Liver (tissue), 9 donors: ENCODE measurements around the gene WFDC12. TPM values are rescaled to one million over a fixed set of nuclear protein-coding genes. Genes with fewer than 3 reads are reported as not detected.

ENCODE experiments used
- DNase-seq: peaks from one replicate; pipeline ENCODE4 v3.0.0-alpha.2; 2017; ENCODE audit warnings: low spot score
- H3K27ac ChIP-seq, 2 donors: one replicate each; pipeline ENCODE4 v1.7.0; 2013; ENCODE audit warnings: inconsistent platforms in 2 of 2, low read length in 2 of 2, control low read depth in 1 of 2, low read depth in 1 of 2, mild to moderate bottlenecking in 1 of 2
- H3K27me3 ChIP-seq, 4 donors: one replicate each; pipeline versions ENCODE4 v1.6.1 to v1.7.0; 2013; ENCODE audit warnings: low read length in 3 of 4, inconsistent platforms in 1 of 4, mild to moderate bottlenecking in 1 of 4, moderate library complexity in 1 of 4; ENCODE audit not compliant: control insufficient read depth in 4 of 4, insufficient read depth in 4 of 4
- H3K36me3 ChIP-seq, 4 donors: one replicate each; pipeline versions ENCODE4 v1.6.1 to v1.7.0; 2013; ENCODE audit warnings: low read length in 3 of 4, mild to moderate bottlenecking in 3 of 4, low read depth in 1 of 4, moderate library complexity in 1 of 4; ENCODE audit not compliant: control insufficient read depth in 4 of 4, insufficient read depth in 3 of 4
- H3K4me1 ChIP-seq, 4 donors: one replicate each; pipeline versions ENCODE4 v1.6.1 to v1.7.0; 2013; ENCODE audit warnings: low read length in 3 of 4, mild to moderate bottlenecking in 3 of 4, moderate library complexity in 1 of 4; ENCODE audit not compliant: control insufficient read depth in 4 of 4, insufficient read depth in 4 of 4
- H3K4me3 ChIP-seq, 3 donors: one replicate each; pipeline versions ENCODE4 v1.6.1 to v1.7.0; 2013; ENCODE audit warnings: low read length in 3 of 3, control low read depth in 1 of 3, low read depth in 1 of 3, mild to moderate bottlenecking in 1 of 3
- H3K9ac ChIP-seq, 2 donors: one replicate each; pipeline ENCODE4 v1.7.0; 2013; ENCODE audit warnings: low read length in 2 of 2, mild to moderate bottlenecking in 2 of 2, moderate library complexity in 2 of 2, control low read depth in 1 of 2, low read depth in 1 of 2
- H3K9me3 ChIP-seq, 4 donors: one replicate each; pipeline versions ENCODE4 v1.6.1 to v1.7.0; 2013; ENCODE audit warnings: low read length in 3 of 4; ENCODE audit not compliant: control insufficient read depth in 4 of 4
- ATF3 ChIP-seq: IDR thresholded peaks from 2 replicates; pipeline ENCODE4 v1.6.1; 2016; ENCODE audit warnings: antibody characterized with exemption
- FOXA2 ChIP-seq: IDR thresholded peaks from 2 replicates; pipeline ENCODE4 v1.6.1; 2016; ENCODE audit warnings: antibody characterized with exemption
- GABPA ChIP-seq, 2 donors: IDR thresholded peaks in 1 of 2; conservative IDR thresholded peaks in 1 of 2; 2 replicates each; pipeline ENCODE4 v1.6.1; 2016; ENCODE audit warnings: antibody characterized with exemption in 2 of 2, mild to moderate bottlenecking in 1 of 2, moderate library complexity in 1 of 2
- HNF4A ChIP-seq, 2 donors: conservative IDR thresholded peaks; 2 replicates each; pipeline ENCODE4 v1.6.1; 2016; ENCODE audit warnings: antibody characterized with exemption in 2 of 2, mild to moderate bottlenecking in 2 of 2
- HNF4G ChIP-seq: IDR thresholded peaks from 2 replicates; pipeline ENCODE4 v1.6.1; 2016; ENCODE audit warnings: antibody characterized with exemption
- JUND ChIP-seq, 2 donors: IDR thresholded peaks; 2 replicates each; pipeline ENCODE4 v1.6.1; 2016; ENCODE audit warnings: antibody characterized with exemption in 2 of 2
- MAX ChIP-seq: IDR thresholded peaks from 2 replicates; pipeline ENCODE4 v1.6.1; 2016; ENCODE audit warnings: antibody characterized with exemption
- NR2F2 ChIP-seq: IDR thresholded peaks from 2 replicates; pipeline ENCODE4 v1.6.1; 2016; ENCODE audit warnings: antibody characterized with exemption
- REST ChIP-seq: IDR thresholded peaks from 2 replicates; pipeline ENCODE4 v1.6.1; 2016; ENCODE audit warnings: antibody characterized with exemption, mild to moderate bottlenecking
- RXRA ChIP-seq, 2 donors: IDR thresholded peaks; 2 replicates each; pipeline ENCODE4 v1.6.1; 2017 to 2018; ENCODE audit warnings: antibody characterized with exemption in 2 of 2, mild to moderate bottlenecking in 1 of 2
- SP1 ChIP-seq: IDR thresholded peaks from 2 replicates; pipeline ENCODE4 v1.6.1; 2018; ENCODE audit warnings: antibody characterized with exemption, mild to moderate bottlenecking
- TAF1 ChIP-seq: conservative IDR thresholded peaks from 2 replicates; pipeline ENCODE4 v1.6.1; 2016; ENCODE audit warnings: antibody characterized with exemption, mild to moderate bottlenecking
- YY1 ChIP-seq: IDR thresholded peaks from 2 replicates; pipeline ENCODE4 v1.6.1; 2016; ENCODE audit warnings: antibody characterized with exemption, mild to moderate bottlenecking
- WGBS: extraction: QIAGEN DNeasy Blood & Tissue Kit; methylation state at CpG from one replicate; pipeline ENCODE4 v1.1.7; 2013; 5-methylcytosine and 5-hydroxymethylcytosine counted together
- polyA plus RNA-seq, 2 donors: library from polyadenylated mRNA; stranded (reverse) in 1 of 2; unstranded in 1 of 2; fragments of 200-250 nt in 1 of 2; fragments of >200 nt in 1 of 2; fragmentation: Nextera tagmentation in 1 of 2; extraction: Ambion mirVana in 1 of 2; gene quantifications; one replicate each; pipeline versions ENCODE4 v1.2.1 to v1.2.3, GENCODE V29; 2013 to 2015
- total RNA-seq, 2 donors: library from RNA; depleted of rRNA; stranded (reverse); fragments of >200 nt; gene quantifications; one replicate each; pipeline ENCODE4 v1.2.3, GENCODE V29; 2014
- donor health status: healthy.
- donor health status: healthy.
- donor health status: healthy.
- donor health status: healthy.
- donor health status: healthy.

Gene WFDC12
- total and polyA plus RNA-seq, 4 donors = not detected

GRCh38 chr20:45094864-45095574 is 29.2 kb downstream of the WFDC12 start:
- Histone ChIP-seq H3K9ac (no peak overlapping the region), H3K27ac (no peak overlapping the region), H3K36me3 (no peaks in the 10 kb centered on the region), H3K9me3 (no peaks in the 10 kb centered on the region), H3K27me3 (peaks cover 4 to 13% (median 8%) of the 10 kb centered on the region in 4 donors), H3K4me1 (peaks cover 6 to 12% (median 9%) of the 10 kb centered on the region in 4 donors), H3K4me3 (no peak overlapping the region)
- DNase-seq = no peak
- no peak for TF ChIP-seq HNF4A (conservative IDR thresholded peaks at IDR 0.05)
- TF ChIP-seq NR2F2 = no peak
- no peak for TF ChIP-seq GABPA (IDR thresholded peaks at IDR 0.05 in 1 of 2, conservative IDR thresholded peaks at IDR 0.05 in 1 of 2)
- no peak for TF ChIP-seq MAX
- no peak for TF ChIP-seq ATF3
- no peak for TF ChIP-seq TAF1
- TF ChIP-seq YY1 = no peak
- TF ChIP-seq FOXA2 = no peak
- TF ChIP-seq SP1 = no peak
- TF ChIP-seq JUND (IDR thresholded peaks at IDR 0.05) = no peak
- 91% methylated on average over 11 of the region's 11 CpGs for WGBS

DNA sequence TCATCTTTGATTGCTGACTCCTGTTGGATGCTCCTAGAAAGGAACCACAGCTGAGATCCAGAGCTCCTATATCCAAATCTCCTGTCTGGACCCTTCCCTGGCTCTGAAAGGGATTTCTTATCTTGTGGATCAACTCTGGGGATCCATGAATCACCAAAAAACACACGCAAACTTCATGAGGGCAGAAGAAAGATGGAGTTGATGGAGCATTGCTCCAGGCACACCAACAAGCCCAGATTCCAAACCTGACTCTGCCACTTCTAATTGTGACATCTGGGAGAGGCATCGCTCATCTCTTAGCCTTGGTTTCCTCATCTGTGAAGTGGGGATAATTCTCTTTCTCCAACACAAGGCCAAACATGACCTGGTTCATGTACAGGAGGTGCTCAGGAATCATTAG is 30.1 kb downstream of the WFDC12 start:
- no peaks in the 10 kb centered on the region for H3K36me3 ChIP-seq
- H3K9ac ChIP-seq = no peak overlapping the region
- no peak for DNase-seq
- H3K9me3 ChIP-seq = no peaks in the 10 kb centered on the region
- H3K27me3 ChIP-seq = peaks cover 4 to 13% (median 8%) of the 10 kb centered on the region in 4 donors
- no peak for TF ChIP-seq MAX
- no peak for TF ChIP-seq ATF3
- no peak overlapping the region for H3K27ac ChIP-seq
- H3K4me3 ChIP-seq = no peak overlapping the region
- peaks cover 6 to 12% (median 9%) of the 10 kb centered on the region in 4 donors for H3K4me1 ChIP-seq
- WGBS = 93% methylated on average over 2 of the region's 2 CpGs

DNA sequence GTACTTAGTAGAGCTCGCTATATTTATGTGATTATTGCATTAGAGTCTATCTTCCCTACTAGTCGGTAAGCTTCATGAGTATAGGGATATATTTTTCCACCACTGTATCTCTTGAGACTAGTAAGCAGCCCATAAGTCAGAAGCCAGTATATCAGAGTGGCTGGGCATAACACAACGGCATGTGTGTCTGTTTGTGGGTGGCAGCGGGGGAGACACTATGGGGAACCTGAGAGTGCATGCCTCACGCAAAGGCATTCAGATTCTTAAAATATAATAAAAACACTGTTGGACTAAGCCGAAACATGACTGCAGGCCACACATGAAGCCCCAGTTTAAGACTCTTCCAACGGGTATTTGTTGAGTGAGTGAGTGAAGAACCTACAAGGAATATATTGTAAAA is 31.4 kb downstream of the WFDC12 start:
- Histone ChIP-seq H3K9me3 (no peaks in the 10 kb centered on the region), H3K27ac (no peak overlapping the region), H3K9ac (no peak overlapping the region), H3K4me1 (peaks cover under 1 to 4% (median 3%) of the 10 kb centered on the region in 4 donors), H3K27me3 (peaks cover 4 to 13% (median 6%) of the 10 kb centered on the region in 4 donors), H3K4me3 (no peak overlapping the region), H3K36me3 (no peaks in the 10 kb centered on the region)
- no peak for TF ChIP-seq YY1
- no peak for TF ChIP-seq SP1
- TF ChIP-seq REST = no peak
- no peak for TF ChIP-seq HNF4G
- no peak for TF ChIP-seq ATF3
- no peak for TF ChIP-seq FOXA2
- no peak for TF ChIP-seq MAX
- no peak for TF ChIP-seq TAF1
- TF ChIP-seq RXRA (IDR thresholded peaks at IDR 0.05) = no peak
- WGBS = 94% methylated on average over 7 of the region's 7 CpGs
- DNase-seq = no peak
